GM23338 (cell line): ENCODE results near the gene SLC9A4. TPM values are rescaled to one million over a fixed set of nuclear protein-coding genes. Genes with fewer than 3 reads are reported as not detected.

ENCODE experiments used
- ATAC-seq: fragments of 200-7000 bp; cut with Tn5 transposase; 3 replicates; pipeline ENCODE4 v1.9.1; 2020
- DNase-seq: peaks from one replicate; pipeline ENCODE4 v3.0.0-alpha.2; 2015; ENCODE audit warnings: low spot score
- H2AFZ ChIP-seq: fragments of 200-600 bp; sonication (generic); 2 replicates; pipeline ENCODE4 v1.8.0; 2016; ENCODE audit warnings: antibody characterized with exemption, mild to moderate bottlenecking, moderate library complexity
- H3F3A ChIP-seq: fragments of 200-600 bp; sonication (generic); replicated peaks from 2 replicates; pipeline ENCODE4 v1.8.0; 2017; ENCODE audit warnings: antibody characterized with exemption, mixed run types, low read depth
- H3K27ac ChIP-seq: fragments of 200-600 bp; sonication (generic); 2 replicates; pipeline ENCODE4 v1.6.1; 2016; ENCODE audit warnings: low read depth
- H3K27me3 ChIP-seq: fragments of 200-600 bp; sonication (generic); 2 replicates; pipeline ENCODE4 v1.8.0; 2016; ENCODE audit warnings: mild to moderate bottlenecking, mixed run types, moderate library complexity; ENCODE audit not compliant: insufficient read depth
- H3K36me3 ChIP-seq: fragments of 200-600 bp; sonication (generic); 2 replicates; pipeline ENCODE4 v1.8.0; 2016; ENCODE audit warnings: mild to moderate bottlenecking; ENCODE audit not compliant: insufficient read depth
- H3K4me1 ChIP-seq: fragments of 200-600 bp; sonication (generic); 2 replicates; pipeline ENCODE4 v1.8.0; 2016; ENCODE audit warnings: mild to moderate bottlenecking, moderate library complexity; ENCODE audit not compliant: insufficient read depth
- H3K4me2 ChIP-seq: fragments of 200-600 bp; sonication (generic); 2 replicates; pipeline ENCODE4 v1.7.1; 2017; ENCODE audit warnings: mixed run types
- H3K4me3 ChIP-seq: fragments of 200-600 bp; sonication (generic); 2 replicates; pipeline ENCODE4 v1.6.1; 2016; ENCODE audit warnings: mixed run types
- H3K79me2 ChIP-seq: fragments of 200-600 bp; sonication (generic); replicated peaks from 2 replicates; pipeline ENCODE4 v1.8.0; 2017; ENCODE audit warnings: mild to moderate bottlenecking; ENCODE audit not compliant: insufficient read depth
- H3K9me2 ChIP-seq: fragments of 200-600 bp; sonication (generic); 2 replicates; pipeline ENCODE4 v1.8.0; 2017; ENCODE audit not compliant: insufficient read depth
- H4K20me1 ChIP-seq: fragments of 200-600 bp; sonication (generic); replicated peaks from 2 replicates; pipeline ENCODE4 v1.8.0; 2017; ENCODE audit warnings: mild to moderate bottlenecking; ENCODE audit not compliant: insufficient read depth
- H3K27ac Mint-ChIP-seq: 2 replicates; pipeline ENCODE4 v1.8.0; 2020; ENCODE audit warnings: inconsistent platforms, mild to moderate bottlenecking, moderate library complexity, mixed read lengths
- H3K27me3 Mint-ChIP-seq: 3 replicates; pipeline ENCODE4 v1.8.0; 2022; ENCODE audit warnings: low read depth, mild to moderate bottlenecking, moderate library complexity, mixed read lengths, inconsistent platforms; ENCODE audit not compliant: insufficient read depth, poor library complexity
- H3K36me3 Mint-ChIP-seq: 3 replicates; pipeline ENCODE4 v1.8.0; 2021; ENCODE audit warnings: low read depth, mild to moderate bottlenecking, inconsistent platforms, moderate library complexity, mixed read lengths
- H3K4me1 Mint-ChIP-seq: 3 replicates; pipeline ENCODE4 v1.8.0; 2020; ENCODE audit warnings: mild to moderate bottlenecking, inconsistent platforms, mixed read lengths
- H3K4me3 Mint-ChIP-seq: 3 replicates; pipeline ENCODE4 v1.8.0; 2021; ENCODE audit warnings: moderate library complexity, mild to moderate bottlenecking, inconsistent platforms, mixed read lengths
- H3K9me3 Mint-ChIP-seq: 3 replicates; pipeline ENCODE4 v1.8.0; 2020; ENCODE audit warnings: moderate library complexity, mild to moderate bottlenecking, inconsistent platforms, mixed read lengths
- CREB1 ChIP-seq: fragments of 250-450 bp; sonication (Bioruptor Pico); IDR thresholded peaks from 2 replicates; pipeline ENCODE4 v1.5.0; 2020; ENCODE audit warnings: low read depth, mild to moderate bottlenecking, moderate library complexity
- ETS1 ChIP-seq: IDR thresholded peaks from 2 replicates; pipeline ENCODE4 v1.6.1; 2016; ENCODE audit warnings: antibody characterized with exemption
- EZH2 ChIP-seq: fragments of 200-600 bp; sonication (generic); IDR thresholded peaks from one replicate; pipeline ENCODE4 v1.8.0; 2017; ENCODE audit warnings: antibody characterized with exemption, mild to moderate bottlenecking, low read depth; ENCODE audit not compliant: unreplicated experiment
- EZH2phosphoT487 ChIP-seq: fragments of 200-600 bp; sonication (generic); IDR thresholded peaks from one replicate; pipeline ENCODE4 v1.8.1; 2018; ENCODE audit warnings: antibody characterized with exemption; ENCODE audit not compliant: unreplicated experiment
- JUNB ChIP-seq: IDR thresholded peaks from one replicate; pipeline ENCODE4 v1.6.1; 2016; ENCODE audit warnings: antibody characterized with exemption; ENCODE audit not compliant: unreplicated experiment
- NANOG ChIP-seq: IDR thresholded peaks from 2 replicates; pipeline ENCODE4 v1.6.1; 2016; ENCODE audit warnings: antibody characterized with exemption, borderline replicate concordance
- REST ChIP-seq: IDR thresholded peaks from one replicate; pipeline ENCODE4 v1.6.1; 2018; ENCODE audit warnings: antibody characterized with exemption; ENCODE audit not compliant: unreplicated experiment
- STAT1 ChIP-seq: IDR thresholded peaks from one replicate; pipeline ENCODE4 v1.6.1; 2016; ENCODE audit warnings: antibody characterized with exemption; ENCODE audit not compliant: unreplicated experiment
- polyA plus RNA-seq: library from polyadenylated mRNA; unstranded; fragments of >200 nt; fragmentation: Nextera tagmentation; extraction: Ambion mirVana; gene quantifications from 2 replicates; pipeline ENCODE4 v1.2.1, GENCODE V29; 2016
- total RNA-seq: library from RNA; depleted of rRNA; stranded (reverse); fragments of >200 nt; shearing (Covaris generic); gene quantifications from 2 replicates; pipeline ENCODE4 v1.2.3, GENCODE V29; 2014
- TF ChIP-seq, protein P1 (sequence below): fragments of 250-450 bp; sonication (Bioruptor Pico); IDR thresholded peaks from 2 replicates; pipeline ENCODE4 v1.5.0; 2020; ENCODE audit warnings: mild to moderate bottlenecking, moderate library complexity

The SLC9A4 gene
- total and polyA plus RNA-seq, 2 experiments from 2014 or later = not detected

DNA sequence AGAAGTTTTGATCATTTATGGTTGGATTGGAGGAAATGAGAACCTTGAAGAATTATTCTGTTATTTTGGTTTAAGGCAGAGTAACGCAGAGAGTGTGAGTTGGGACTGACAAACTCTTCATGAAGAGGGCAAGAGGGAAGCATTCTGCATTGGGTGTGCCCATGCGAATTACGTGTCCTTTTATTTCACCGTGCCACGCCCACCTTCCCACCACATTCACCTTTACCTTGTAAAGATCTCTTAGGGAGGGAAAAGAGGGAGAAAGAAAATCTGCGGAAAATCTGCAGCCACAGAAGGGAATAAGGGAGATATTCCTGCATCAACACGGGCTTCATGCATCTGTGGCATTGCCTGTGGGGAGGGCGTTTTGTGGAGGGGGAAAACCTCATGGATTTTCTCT, 31.8 kb downstream of the SLC9A4 start (continued):
- TF ChIP-seq REST (no peak), NANOG (no peak), JUNB (no peak), CREB1 (CRISPR knock-in tag) (no peak), EZH2phosphoT487 (no peak)
- TF ChIP-seq, protein P1, sequence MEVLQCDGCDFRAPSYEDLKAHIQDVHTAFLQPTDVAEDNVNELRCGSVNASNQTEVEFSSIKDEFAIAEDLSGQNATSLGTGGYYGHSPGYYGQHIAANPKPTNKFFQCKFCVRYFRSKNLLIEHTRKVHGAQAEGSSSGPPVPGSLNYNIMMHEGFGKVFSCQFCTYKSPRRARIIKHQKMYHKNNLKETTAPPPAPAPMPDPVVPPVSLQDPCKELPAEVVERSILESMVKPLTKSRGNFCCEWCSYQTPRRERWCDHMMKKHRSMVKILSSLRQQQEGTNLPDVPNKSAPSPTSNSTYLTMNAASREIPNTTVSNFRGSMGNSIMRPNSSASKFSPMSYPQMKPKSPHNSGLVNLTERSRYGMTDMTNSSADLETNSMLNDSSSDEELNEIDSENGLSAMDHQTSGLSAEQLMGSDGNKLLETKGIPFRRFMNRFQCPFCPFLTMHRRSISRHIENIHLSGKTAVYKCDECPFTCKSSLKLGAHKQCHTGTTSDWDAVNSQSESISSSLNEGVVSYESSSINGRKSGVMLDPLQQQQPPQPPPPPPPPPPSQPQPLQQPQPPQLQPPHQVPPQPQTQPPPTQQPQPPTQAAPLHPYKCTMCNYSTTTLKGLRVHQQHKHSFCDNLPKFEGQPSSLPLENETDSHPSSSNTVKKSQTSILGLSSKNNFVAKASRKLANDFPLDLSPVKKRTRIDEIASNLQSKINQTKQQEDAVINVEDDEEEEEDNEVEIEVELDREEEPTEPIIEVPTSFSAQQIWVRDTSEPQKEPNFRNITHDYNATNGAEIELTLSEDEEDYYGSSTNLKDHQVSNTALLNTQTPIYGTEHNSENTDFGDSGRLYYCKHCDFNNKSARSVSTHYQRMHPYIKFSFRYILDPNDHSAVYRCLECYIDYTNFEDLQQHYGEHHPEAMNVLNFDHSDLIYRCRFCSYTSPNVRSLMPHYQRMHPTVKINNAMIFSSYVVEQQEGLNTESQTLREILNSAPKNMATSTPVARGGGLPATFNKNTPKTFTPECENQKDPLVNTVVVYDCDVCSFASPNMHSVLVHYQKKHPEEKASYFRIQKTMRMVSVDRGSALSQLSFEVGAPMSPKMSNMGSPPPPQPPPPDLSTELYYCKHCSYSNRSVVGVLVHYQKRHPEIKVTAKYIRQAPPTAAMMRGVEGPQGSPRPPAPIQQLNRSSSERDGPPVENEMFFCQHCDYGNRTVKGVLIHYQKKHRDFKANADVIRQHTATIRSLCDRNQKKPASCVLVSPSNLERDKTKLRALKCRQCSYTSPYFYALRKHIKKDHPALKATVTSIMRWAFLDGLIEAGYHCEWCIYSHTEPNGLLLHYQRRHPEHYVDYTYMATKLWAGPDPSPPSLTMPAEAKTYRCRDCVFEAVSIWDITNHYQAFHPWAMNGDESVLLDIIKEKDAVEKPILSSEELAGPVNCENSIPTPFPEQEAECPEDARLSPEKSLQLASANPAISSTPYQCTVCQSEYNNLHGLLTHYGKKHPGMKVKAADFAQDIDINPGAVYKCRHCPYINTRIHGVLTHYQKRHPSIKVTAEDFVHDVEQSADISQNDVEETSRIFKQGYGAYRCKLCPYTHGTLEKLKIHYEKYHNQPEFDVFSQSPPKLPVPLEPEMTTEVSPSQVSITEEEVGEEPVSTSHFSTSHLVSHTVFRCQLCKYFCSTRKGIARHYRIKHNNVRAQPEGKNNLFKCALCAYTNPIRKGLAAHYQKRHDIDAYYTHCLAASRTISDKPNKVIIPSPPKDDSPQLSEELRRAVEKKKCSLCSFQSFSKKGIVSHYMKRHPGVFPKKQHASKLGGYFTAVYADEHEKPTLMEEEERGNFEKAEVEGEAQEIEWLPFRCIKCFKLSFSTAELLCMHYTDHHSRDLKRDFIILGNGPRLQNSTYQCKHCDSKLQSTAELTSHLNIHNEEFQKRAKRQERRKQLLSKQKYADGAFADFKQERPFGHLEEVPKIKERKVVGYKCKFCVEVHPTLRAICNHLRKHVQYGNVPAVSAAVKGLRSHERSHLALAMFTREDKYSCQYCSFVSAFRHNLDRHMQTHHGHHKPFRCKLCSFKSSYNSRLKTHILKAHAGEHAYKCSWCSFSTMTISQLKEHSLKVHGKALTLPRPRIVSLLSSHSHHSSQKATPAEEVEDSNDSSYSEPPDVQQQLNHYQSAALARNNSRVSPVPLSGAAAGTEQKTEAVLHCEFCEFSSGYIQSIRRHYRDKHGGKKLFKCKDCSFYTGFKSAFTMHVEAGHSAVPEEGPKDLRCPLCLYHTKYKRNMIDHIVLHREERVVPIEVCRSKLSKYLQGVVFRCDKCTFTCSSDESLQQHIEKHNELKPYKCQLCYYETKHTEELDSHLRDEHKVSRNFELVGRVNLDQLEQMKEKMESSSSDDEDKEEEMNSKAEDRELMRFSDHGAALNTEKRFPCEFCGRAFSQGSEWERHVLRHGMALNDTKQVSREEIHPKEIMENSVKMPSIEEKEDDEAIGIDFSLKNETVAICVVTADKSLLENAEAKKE = no peak

DNA sequence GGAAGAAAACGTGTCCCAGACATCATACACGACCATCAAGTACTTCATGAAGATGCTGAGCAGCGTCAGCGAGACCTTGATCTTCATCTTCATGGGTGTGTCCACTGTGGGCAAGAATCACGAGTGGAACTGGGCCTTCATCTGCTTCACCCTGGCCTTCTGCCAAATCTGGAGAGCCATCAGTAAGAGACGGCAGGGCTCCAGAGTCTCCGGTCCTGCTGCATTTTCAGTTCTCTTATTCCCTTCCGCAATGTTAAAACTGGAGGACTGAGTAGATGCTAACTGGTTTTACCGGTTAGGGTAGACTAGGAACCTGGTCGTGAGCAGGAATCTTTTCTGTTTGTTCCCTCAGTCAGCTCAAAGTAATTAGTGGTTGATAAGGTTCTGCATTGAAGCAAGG, 32.3 kb downstream of the SLC9A4 start:
- H3K9me3 Mint-ChIP-seq = peaks cover 3% of the 10 kb centered on the region; the same call in 2 of the 3 replicates
- Histone ChIP-seq H3K4me3 (no peak overlapping the region), H4K20me1 (no peaks in the 10 kb centered on the region), H3K27ac (no peak overlapping the region), H3K9me2 (peaks cover 9% of the 10 kb centered on the region; the same call in 1 of the 2 replicates), H3K4me1 (no peaks in the 10 kb centered on the region), H3F3A (no peaks in the 10 kb centered on the region), H3K36me3 (no peaks in the 10 kb centered on the region), H3K27me3 (no peaks in the 10 kb centered on the region), H3K79me2 (no peaks in the 10 kb centered on the region), H3K4me2 (no peak overlapping the region), H2AFZ (no peak overlapping the region; the same call in 1 of the 2 replicates)
- no peak overlapping the region for H3K27ac Mint-ChIP-seq
- H3K27me3 Mint-ChIP-seq = peaks cover 2% of the 10 kb centered on the region
- H3K4me1 Mint-ChIP-seq = no peaks in the 10 kb centered on the region; the same call in 2 of the 3 replicates
- H3K36me3 Mint-ChIP-seq = no peaks in the 10 kb centered on the region; the same call in 2 of the 3 replicates
- H3K4me3 Mint-ChIP-seq = no peak overlapping the region
- no peak for ATAC-seq
- no peak for TF ChIP-seq ETS1
- TF ChIP-seq EZH2 = no peak
- TF ChIP-seq REST = no peak
- TF ChIP-seq NANOG = no peak
- no peak for TF ChIP-seq STAT1
- TF ChIP-seq EZH2phosphoT487 = no peak
- DNase-seq = peak; percentile 12
